HFFc6 (cell line): Measurements from ENCODE around the gene RAB31. TPM values are rescaled to one million over a fixed set of nuclear protein-coding genes. Genes with fewer than 3 reads are reported as not detected.

ENCODE experiments used
- DNase-seq: peaks from one replicate; pipeline ENCODE4 v3.0.0-alpha.2; 2018
- H3K27ac Mint-ChIP-seq: 2 replicates; pipeline ENCODE4 v1.8.0; 2020; ENCODE audit warnings: mild to moderate bottlenecking, mixed read lengths
- H3K27me3 Mint-ChIP-seq: 2 replicates; pipeline ENCODE4 v1.8.0; 2021; ENCODE audit warnings: mild to moderate bottlenecking, moderate library complexity, mixed read lengths; ENCODE audit not compliant: insufficient read depth
- H3K36me3 Mint-ChIP-seq: 2 replicates; pipeline ENCODE4 v1.8.0; 2021; ENCODE audit warnings: low read depth, mixed read lengths
- H3K4me1 Mint-ChIP-seq: 2 replicates; pipeline ENCODE4 v1.8.0; 2020; ENCODE audit warnings: low read depth, mixed read lengths
- H3K4me3 Mint-ChIP-seq: 2 replicates; pipeline ENCODE4 v1.8.0; 2020; ENCODE audit warnings: mild to moderate bottlenecking, moderate library complexity, mixed read lengths
- H3K9me3 Mint-ChIP-seq: 2 replicates; pipeline ENCODE4 v1.8.0; 2020; ENCODE audit warnings: mild to moderate bottlenecking, mixed read lengths
- CTCF ChIP-seq: fragments of 200-600 bp; sonication (generic); IDR thresholded peaks from 2 replicates; pipeline ENCODE4 v1.5.0; 2021; ENCODE audit warnings: antibody characterized with exemption, mild to moderate bottlenecking
- total RNA-seq, 6 experiments: library from RNA; stranded (reverse); fragmentation: NEBNext Ultra II Directional; extraction: Animal tissue kit (Norgen Biotek cat#: 25700); gene quantifications; 2 replicates in 1 of 6; 3 replicates in 5 of 6; pipeline ENCODE4 v1.2.3, GENCODE V29; 2021

The RAB31 gene
- total RNA-seq, 6 experiments from 2014 or later = 29.4 to 47.5 (median 43.5) TPM

DNA sequence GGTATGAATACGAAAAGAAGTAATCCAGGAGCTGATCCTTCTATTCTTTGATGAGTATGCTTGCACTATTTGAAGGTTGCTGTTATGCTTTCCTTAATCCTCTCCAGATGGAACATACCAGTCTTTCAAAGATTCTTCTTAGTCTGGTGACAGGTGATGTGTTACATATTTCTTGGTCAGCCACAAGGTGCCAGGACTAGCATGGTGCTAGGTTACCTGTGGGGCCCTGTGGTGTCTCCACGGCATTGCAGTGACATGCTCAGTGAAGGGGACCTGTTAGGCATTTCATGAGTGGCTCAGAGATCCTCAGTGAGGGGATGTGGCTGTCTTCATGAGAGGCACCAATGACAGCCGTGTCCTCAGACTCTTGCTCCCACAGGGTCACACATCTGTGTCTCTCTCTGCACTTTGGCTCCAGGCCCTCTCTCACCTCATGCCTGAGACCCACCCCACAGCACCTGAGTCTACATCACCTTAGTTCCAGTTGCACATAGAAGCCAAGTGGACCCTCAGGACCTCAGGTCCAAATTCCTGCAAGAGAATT lies 13.1 kb upstream of the RAB31 start:
- no peaks in the 10 kb centered on the region for H3K9me3 Mint-ChIP-seq
- peaks cover 6% of the 10 kb centered on the region for H3K27me3 Mint-ChIP-seq
- no peak for TF ChIP-seq CTCF
- H3K36me3 Mint-ChIP-seq = no peaks in the 10 kb centered on the region
- H3K27ac Mint-ChIP-seq = no peak overlapping the region
- no peak for DNase-seq
- H3K4me1 Mint-ChIP-seq = no peaks in the 10 kb centered on the region; the same call in 1 of the 2 replicates
- no peak overlapping the region for H3K4me3 Mint-ChIP-seq

DNA sequence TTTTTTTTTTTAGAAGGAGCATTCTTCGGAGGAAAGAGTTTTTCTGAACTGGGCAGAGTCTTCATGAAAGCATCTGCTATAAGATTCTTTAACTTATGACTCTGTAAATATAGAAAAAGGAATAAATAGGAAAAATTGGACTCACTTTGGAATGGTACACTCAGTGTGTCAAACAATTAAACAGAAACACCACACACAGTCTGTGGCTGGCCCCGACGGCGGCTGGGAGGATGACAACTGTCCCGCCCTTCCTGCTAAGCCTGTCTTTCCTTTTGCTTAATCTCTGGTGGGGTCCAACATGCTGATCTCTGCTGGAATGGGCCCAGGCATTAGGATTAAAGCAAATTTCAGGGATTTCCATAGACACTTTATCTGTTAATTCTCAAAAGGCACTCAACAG lies 12.5 kb upstream of the RAB31 start:
- peaks cover 4% of the 10 kb centered on the region; the same call in 1 of the 2 replicates for H3K4me1 Mint-ChIP-seq
- no peaks in the 10 kb centered on the region for H3K36me3 Mint-ChIP-seq
- no peak overlapping the region for H3K27ac Mint-ChIP-seq
- H3K27me3 Mint-ChIP-seq = peaks cover 6% of the 10 kb centered on the region
- DNase-seq = no peak
- no peaks in the 10 kb centered on the region for H3K9me3 Mint-ChIP-seq
- TF ChIP-seq CTCF = no peak
- no peak overlapping the region for H3K4me3 Mint-ChIP-seq

- TF ChIP-seq CTCF = no peak
- H3K27me3 Mint-ChIP-seq = peaks cover 6% of the 10 kb centered on the region
- no peak overlapping the region for H3K27ac Mint-ChIP-seq
- H3K9me3 Mint-ChIP-seq = no peaks in the 10 kb centered on the region
- DNase-seq = no peak
- H3K36me3 Mint-ChIP-seq = no peaks in the 10 kb centered on the region
- H3K4me3 Mint-ChIP-seq = no peak overlapping the region
- H3K4me1 Mint-ChIP-seq = peaks cover 4% of the 10 kb centered on the region; the same call in 1 of the 2 replicates
Observed at GRCh38 chr18:9696112-9696511, 12.0 kb upstream of the RAB31 start.

- TF ChIP-seq CTCF = no peak
- H3K27ac Mint-ChIP-seq = no peak overlapping the region
- no peaks in the 10 kb centered on the region for H3K9me3 Mint-ChIP-seq
- DNase-seq = no peak
- H3K36me3 Mint-ChIP-seq = no peaks in the 10 kb centered on the region
- H3K4me3 Mint-ChIP-seq = no peak overlapping the region
- peaks cover 4% of the 10 kb centered on the region; the same call in 1 of the 2 replicates for H3K4me1 Mint-ChIP-seq
- peaks cover 6% of the 10 kb centered on the region for H3K27me3 Mint-ChIP-seq
Observed at GRCh38 chr18:9696701-9697100, 11.4 kb upstream of the RAB31 start.

- Mint-ChIP-seq H3K27ac (no peak overlapping the region), H3K9me3 (no peaks in the 10 kb centered on the region), H3K27me3 (peaks cover 6% of the 10 kb centered on the region), H3K4me1 (peaks cover 4% of the 10 kb centered on the region; the same call in 1 of the 2 replicates), H3K36me3 (no peaks in the 10 kb centered on the region), H3K4me3 (no peak overlapping the region)
- no peak for DNase-seq
- no peak for TF ChIP-seq CTCF
Observed at GRCh38 chr18:9697121-9697520, 11.0 kb upstream of the RAB31 start.

- H3K36me3 Mint-ChIP-seq = no peaks in the 10 kb centered on the region
- DNase-seq = no peak
- H3K4me1 Mint-ChIP-seq = peaks cover 5% of the 10 kb centered on the region
- H3K9me3 Mint-ChIP-seq = no peaks in the 10 kb centered on the region
- H3K4me3 Mint-ChIP-seq = no peak overlapping the region
- no peak overlapping the region for H3K27ac Mint-ChIP-seq
- TF ChIP-seq CTCF = no peak
- H3K27me3 Mint-ChIP-seq = peaks cover 6% of the 10 kb centered on the region
Observed at GRCh38 chr18:9698497-9698896, 9.6 kb upstream of the RAB31 start.
